ENCODE measurements around the gene CPHXL2.

CPHXL2 gene

GRCh38 chr16:75640598-75640997, 36.2 kb downstream of the CPHXL2 start:
- H3K27ac ChIP-seq (ENCODE audit: low read length): no peak overlapping the region
- H3K36me3 ChIP-seq (ENCODE audit: control insufficient read depth in 1 of 2, insufficient read depth in 2 of 2, low read length in 2 of 2): peaks cover 48 to 82% of the 10 kb centered on the region in 2 donors
- H3K9me3 ChIP-seq (ENCODE audit: control insufficient read depth in 1 of 2, low read length in 2 of 2): no peaks in the 10 kb centered on the region
- H3K4me1 ChIP-seq (ENCODE audit: control insufficient read depth in 1 of 2, insufficient read depth in 2 of 2, low read length in 2 of 2): peaks cover 0 to 20% of the 10 kb centered on the region in 2 donors
- no peak overlapping the region for H3K4me3 ChIP-seq (ENCODE audit: low read depth in 1 of 2, low read length in 2 of 2)
- no peaks in the 10 kb centered on the region for H3K27me3 ChIP-seq (ENCODE audit: low read depth, low read length)

DNA sequence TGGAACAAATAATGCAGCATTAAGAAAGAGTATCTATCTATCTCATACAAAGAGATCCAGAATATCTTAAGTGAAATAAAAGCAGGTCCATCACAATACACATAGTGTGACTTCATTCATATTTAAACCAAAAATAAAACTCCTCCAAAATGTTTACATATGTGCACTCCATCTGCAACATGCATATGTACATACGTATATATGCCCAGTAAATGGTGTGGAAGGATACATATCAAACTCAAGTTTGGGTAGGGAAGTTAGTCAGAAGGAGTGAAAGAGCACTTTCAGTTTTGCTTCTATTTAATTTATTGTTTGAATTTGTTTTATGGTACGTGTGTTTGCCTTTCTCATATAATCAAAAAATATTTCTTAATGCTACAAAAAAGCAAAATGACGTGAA, 41.8 kb downstream of the CPHXL2 start:
- peaks cover 67 to 85% of the 10 kb centered on the region in 2 donors for H3K36me3 ChIP-seq (ENCODE audit: control insufficient read depth in 1 of 2, insufficient read depth in 2 of 2, low read length in 2 of 2)
- no peak overlapping the region for H3K27ac ChIP-seq (ENCODE audit: low read length)
- no peaks in the 10 kb centered on the region for H3K27me3 ChIP-seq (ENCODE audit: low read depth, low read length)
- no peaks in the 10 kb centered on the region for H3K4me1 ChIP-seq (ENCODE audit: control insufficient read depth in 1 of 2, insufficient read depth in 2 of 2, low read length in 2 of 2)
- no peaks in the 10 kb centered on the region for H3K9me3 ChIP-seq (ENCODE audit: control insufficient read depth in 1 of 2, low read length in 2 of 2)
- no peak overlapping the region for H3K4me3 ChIP-seq (ENCODE audit: low read depth in 1 of 2, low read length in 2 of 2)

GRCh38 chr16:75632857-75633256, 44.0 kb downstream of the CPHXL2 start:
- Histone ChIP-seq H3K27me3 (ENCODE audit: low read depth, low read length) (no peaks in the 10 kb centered on the region), H3K4me1 (ENCODE audit: control insufficient read depth in 1 of 2, insufficient read depth in 2 of 2, low read length in 2 of 2) (no peaks in the 10 kb centered on the region), H3K27ac (ENCODE audit: low read length) (no peak overlapping the region), H3K36me3 (ENCODE audit: control insufficient read depth in 1 of 2, insufficient read depth in 2 of 2, low read length in 2 of 2) (peaks cover 79 to 95% of the 10 kb centered on the region in 2 donors), H3K9me3 (ENCODE audit: control insufficient read depth in 1 of 2, low read length in 2 of 2) (no peaks in the 10 kb centered on the region), H3K4me3 (ENCODE audit: low read depth in 1 of 2, low read length in 2 of 2) (no peak overlapping the region)

- H3K27ac ChIP-seq (ENCODE audit: low read length): no peak overlapping the region
- H3K9me3 ChIP-seq (ENCODE audit: control insufficient read depth in 1 of 2, low read length in 2 of 2): no peaks in the 10 kb centered on the region
- no peaks in the 10 kb centered on the region for H3K27me3 ChIP-seq (ENCODE audit: low read depth, low read length)
- H3K4me3 ChIP-seq (ENCODE audit: low read depth in 1 of 2, low read length in 2 of 2): no peak overlapping the region
- H3K36me3 ChIP-seq (ENCODE audit: control insufficient read depth in 1 of 2, insufficient read depth in 2 of 2, low read length in 2 of 2): peaks cover 76 to 91% of the 10 kb centered on the region in 2 donors
- no peaks in the 10 kb centered on the region for H3K4me1 ChIP-seq (ENCODE audit: control insufficient read depth in 1 of 2, insufficient read depth in 2 of 2, low read length in 2 of 2)
Observed at GRCh38 chr16:75630052-75630451, 46.8 kb downstream of the CPHXL2 start.

- Histone ChIP-seq H3K4me1 (ENCODE audit: control insufficient read depth in 1 of 2, insufficient read depth in 2 of 2, low read length in 2 of 2) (no peaks in the 10 kb centered on the region), H3K36me3 (ENCODE audit: control insufficient read depth in 1 of 2, insufficient read depth in 2 of 2, low read length in 2 of 2) (peaks cover 71 to 82% of the 10 kb centered on the region in 2 donors)
Observed at GRCh38 chr16:75629132-75629531, 47.7 kb downstream of the CPHXL2 start.

DNA sequence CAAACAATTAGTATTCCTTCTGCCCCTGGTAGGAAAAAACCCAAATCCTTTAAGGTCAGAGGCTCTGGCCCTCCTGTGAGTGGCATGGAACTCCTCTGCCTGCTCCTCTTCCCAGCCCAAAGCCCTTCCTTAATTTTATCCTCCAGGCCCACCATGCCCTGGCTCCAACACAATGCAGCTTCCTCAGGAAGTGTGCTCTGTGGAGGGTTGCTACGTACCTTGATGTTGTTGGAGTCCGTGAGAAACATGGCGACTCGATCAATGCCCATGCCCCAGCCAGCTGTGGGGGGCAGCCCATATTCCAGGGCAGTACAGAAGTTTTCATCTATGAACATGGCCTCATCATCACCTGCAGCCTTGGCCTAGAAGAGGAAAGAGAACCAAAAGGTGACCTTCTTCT, 48.5 kb downstream of the CPHXL2 start:
- H3K27me3 ChIP-seq (ENCODE audit: low read depth, low read length): no peaks in the 10 kb centered on the region
- H3K9me3 ChIP-seq (ENCODE audit: control insufficient read depth in 1 of 2, low read length in 2 of 2): no peaks in the 10 kb centered on the region
- no peak overlapping the region for H3K27ac ChIP-seq (ENCODE audit: low read length)
- H3K4me1 ChIP-seq (ENCODE audit: control insufficient read depth in 1 of 2, insufficient read depth in 2 of 2, low read length in 2 of 2): no peaks in the 10 kb centered on the region
- H3K4me3 ChIP-seq (ENCODE audit: low read depth in 1 of 2, low read length in 2 of 2): no peak overlapping the region
- peaks cover 65 to 74% of the 10 kb centered on the region in 2 donors for H3K36me3 ChIP-seq (ENCODE audit: control insufficient read depth in 1 of 2, insufficient read depth in 2 of 2, low read length in 2 of 2)

More at GRCh38 chr16:75629132-75629531, 47.7 kb downstream of the CPHXL2 start:
- Histone ChIP-seq H3K27ac (ENCODE audit: low read length) (no peak overlapping the region), H3K4me3 (ENCODE audit: low read depth in 1 of 2, low read length in 2 of 2) (no peak overlapping the region), H3K27me3 (ENCODE audit: low read depth, low read length) (no peaks in the 10 kb centered on the region), H3K9me3 (ENCODE audit: control insufficient read depth in 1 of 2, low read length in 2 of 2) (no peaks in the 10 kb centered on the region)

- H3K27ac ChIP-seq (ENCODE audit: low read length): no peak overlapping the region
- H3K27me3 ChIP-seq (ENCODE audit: low read depth, low read length): no peaks in the 10 kb centered on the region
- H3K9me3 ChIP-seq (ENCODE audit: control insufficient read depth in 1 of 2, low read length in 2 of 2): no peaks in the 10 kb centered on the region
- no peak overlapping the region for H3K4me3 ChIP-seq (ENCODE audit: low read depth in 1 of 2, low read length in 2 of 2)
- peaks cover 61 to 69% of the 10 kb centered on the region in 2 donors for H3K36me3 ChIP-seq (ENCODE audit: control insufficient read depth in 1 of 2, insufficient read depth in 2 of 2, low read length in 2 of 2)
- H3K4me1 ChIP-seq (ENCODE audit: control insufficient read depth in 1 of 2, insufficient read depth in 2 of 2, low read length in 2 of 2): no peaks in the 10 kb centered on the region
Observed at GRCh38 chr16:75627851-75628250, 49.0 kb downstream of the CPHXL2 start.

GRCh38 chr16:75626806-75627205, 50.0 kb downstream of the CPHXL2 start:
- H3K27ac ChIP-seq (ENCODE audit: low read length): no peak overlapping the region
- H3K27me3 ChIP-seq (ENCODE audit: low read depth, low read length): no peaks in the 10 kb centered on the region
- H3K4me3 ChIP-seq (ENCODE audit: low read depth in 1 of 2, low read length in 2 of 2): no peak overlapping the region
- H3K9me3 ChIP-seq (ENCODE audit: control insufficient read depth in 1 of 2, low read length in 2 of 2): no peaks in the 10 kb centered on the region
- H3K36me3 ChIP-seq (ENCODE audit: control insufficient read depth in 1 of 2, insufficient read depth in 2 of 2, low read length in 2 of 2): peaks cover 53 to 60% of the 10 kb centered on the region in 2 donors
- H3K4me1 ChIP-seq (ENCODE audit: control insufficient read depth in 1 of 2, insufficient read depth in 2 of 2, low read length in 2 of 2): peaks cover 5 to 7% of the 10 kb centered on the region in 2 donors

DNA sequence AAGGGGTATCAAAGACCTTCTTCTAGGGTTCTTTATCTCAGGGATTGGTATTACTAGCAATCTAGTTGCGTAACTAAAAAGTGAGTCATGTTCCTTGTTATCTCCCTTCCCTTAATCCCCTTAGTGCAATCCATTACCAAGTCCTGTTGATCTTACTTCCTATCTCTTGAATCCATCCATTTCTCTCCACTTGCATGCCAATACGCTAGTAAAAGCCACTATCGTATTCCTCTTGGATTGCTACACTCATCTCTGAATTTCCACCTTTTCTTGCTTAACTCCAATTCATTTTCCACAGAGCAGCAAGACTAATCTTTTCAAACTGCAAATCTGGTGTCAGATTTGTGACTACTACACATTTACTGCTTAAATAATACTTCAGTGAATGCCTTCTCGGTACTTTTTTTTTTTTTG, 51.9 kb downstream of the CPHXL2 start:
- no peaks in the 10 kb centered on the region for H3K9me3 ChIP-seq (ENCODE audit: control insufficient read depth in 1 of 2, low read length in 2 of 2)
- peaks cover 5 to 13% of the 10 kb centered on the region in 2 donors for H3K4me1 ChIP-seq (ENCODE audit: control insufficient read depth in 1 of 2, insufficient read depth in 2 of 2, low read length in 2 of 2)
- peaks cover 44 to 45% of the 10 kb centered on the region in 2 donors for H3K36me3 ChIP-seq (ENCODE audit: control insufficient read depth in 1 of 2, insufficient read depth in 2 of 2, low read length in 2 of 2)
- no peak overlapping the region for H3K4me3 ChIP-seq (ENCODE audit: low read depth in 1 of 2, low read length in 2 of 2)
- H3K27me3 ChIP-seq (ENCODE audit: low read depth, low read length): no peaks in the 10 kb centered on the region
- no peak overlapping the region for H3K27ac ChIP-seq (ENCODE audit: low read length)

DNA sequence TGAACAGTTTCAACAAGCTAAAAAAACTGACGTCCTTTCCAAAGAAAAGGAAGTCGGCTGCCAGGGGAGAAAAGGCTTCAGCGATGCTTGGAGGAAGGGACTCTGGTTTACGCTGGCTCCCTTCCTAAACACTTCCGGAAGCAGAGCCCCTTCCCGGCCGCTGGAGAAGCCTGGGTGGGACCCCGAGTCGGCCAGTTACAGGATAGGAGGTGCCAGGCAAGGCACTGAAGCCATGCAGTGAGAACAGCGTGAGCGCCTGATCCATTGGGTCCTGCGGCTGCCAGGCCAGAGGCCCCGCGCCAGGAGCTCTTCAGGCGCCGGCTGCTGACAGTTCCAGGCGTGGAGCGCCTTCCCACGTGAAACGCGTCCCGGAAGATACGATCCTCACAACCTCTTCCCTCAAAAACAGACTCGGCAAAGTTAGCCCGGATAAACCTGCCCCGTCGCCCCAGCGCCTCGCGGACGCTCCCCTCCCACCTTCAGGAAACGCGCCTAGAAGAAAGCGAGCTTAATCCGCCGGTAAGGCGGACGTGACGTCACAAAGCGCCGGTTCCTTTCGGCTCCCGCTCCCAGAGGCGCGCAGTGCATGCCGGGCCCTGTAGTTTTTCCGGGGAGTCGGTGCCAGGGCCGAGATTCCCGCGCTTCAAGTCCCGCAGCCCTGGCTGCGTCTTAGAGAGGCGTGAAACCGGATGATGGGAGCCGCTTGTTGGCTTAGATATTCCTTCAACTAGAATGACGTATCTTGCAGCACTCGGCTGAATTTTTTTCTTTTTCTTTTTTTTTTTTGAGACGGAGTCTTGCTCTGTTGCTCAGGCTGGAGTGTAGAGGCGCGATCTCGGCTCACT, 53.8 kb downstream of the CPHXL2 start, which contains the start of gene ADAT1:
Gene ADAT1, minus strand, starts transcription at position 521 of the 845 bp plus-strand sequence. CDS start 2,482 bp downstream, outside the sequence.
- H3K9me3 ChIP-seq (ENCODE audit: control insufficient read depth in 1 of 2, low read length in 2 of 2): no peaks in the 10 kb centered on the region
- peaks cover 35 to 44% of the 10 kb centered on the region in 2 donors for H3K36me3 ChIP-seq (ENCODE audit: control insufficient read depth in 1 of 2, insufficient read depth in 2 of 2, low read length in 2 of 2)
- H3K27me3 ChIP-seq (ENCODE audit: low read depth, low read length): no peaks in the 10 kb centered on the region
- H3K4me1 ChIP-seq (ENCODE audit: control insufficient read depth in 1 of 2, insufficient read depth in 2 of 2, low read length in 2 of 2): peaks cover 5 to 13% of the 10 kb centered on the region in 2 donors
- H3K4me3 ChIP-seq (ENCODE audit: low read depth in 1 of 2, low read length in 2 of 2): peak within 1 kb of the TSS; percentile 77 to 86
- H3K27ac ChIP-seq (ENCODE audit: low read length): peak within 1 kb of the TSS; percentile 96

GRCh38 chr16:75621170-75621477, 55.7 kb downstream of the CPHXL2 start:
- no peaks in the 10 kb centered on the region for H3K9me3 ChIP-seq (ENCODE audit: control insufficient read depth in 1 of 2, low read length in 2 of 2)
- H3K4me3 ChIP-seq (ENCODE audit: low read depth in 1 of 2, low read length in 2 of 2): no peak overlapping the region
- peaks cover 5 to 13% of the 10 kb centered on the region in 2 donors for H3K4me1 ChIP-seq (ENCODE audit: control insufficient read depth in 1 of 2, insufficient read depth in 2 of 2, low read length in 2 of 2)
- H3K27ac ChIP-seq (ENCODE audit: low read length): no peak overlapping the region
- H3K27me3 ChIP-seq (ENCODE audit: low read depth, low read length): no peaks in the 10 kb centered on the region
- H3K36me3 ChIP-seq (ENCODE audit: control insufficient read depth in 1 of 2, insufficient read depth in 2 of 2, low read length in 2 of 2): peaks cover 27 to 45% of the 10 kb centered on the region in 2 donors
